GM12891 (cell line): ENCODE data around the gene AGRN.

Experiments
- POLR2A ChIP-seq: IDR thresholded peaks from 2 replicates; pipeline ENCODE4 v1.6.1; 2011; ENCODE audit warnings: low read depth, low read length, control low read depth
- SPI1 ChIP-seq: IDR thresholded peaks from 2 replicates; pipeline ENCODE4 v1.6.1; 2011; ENCODE audit warnings: low read depth, low read length, control low read depth

DNA sequence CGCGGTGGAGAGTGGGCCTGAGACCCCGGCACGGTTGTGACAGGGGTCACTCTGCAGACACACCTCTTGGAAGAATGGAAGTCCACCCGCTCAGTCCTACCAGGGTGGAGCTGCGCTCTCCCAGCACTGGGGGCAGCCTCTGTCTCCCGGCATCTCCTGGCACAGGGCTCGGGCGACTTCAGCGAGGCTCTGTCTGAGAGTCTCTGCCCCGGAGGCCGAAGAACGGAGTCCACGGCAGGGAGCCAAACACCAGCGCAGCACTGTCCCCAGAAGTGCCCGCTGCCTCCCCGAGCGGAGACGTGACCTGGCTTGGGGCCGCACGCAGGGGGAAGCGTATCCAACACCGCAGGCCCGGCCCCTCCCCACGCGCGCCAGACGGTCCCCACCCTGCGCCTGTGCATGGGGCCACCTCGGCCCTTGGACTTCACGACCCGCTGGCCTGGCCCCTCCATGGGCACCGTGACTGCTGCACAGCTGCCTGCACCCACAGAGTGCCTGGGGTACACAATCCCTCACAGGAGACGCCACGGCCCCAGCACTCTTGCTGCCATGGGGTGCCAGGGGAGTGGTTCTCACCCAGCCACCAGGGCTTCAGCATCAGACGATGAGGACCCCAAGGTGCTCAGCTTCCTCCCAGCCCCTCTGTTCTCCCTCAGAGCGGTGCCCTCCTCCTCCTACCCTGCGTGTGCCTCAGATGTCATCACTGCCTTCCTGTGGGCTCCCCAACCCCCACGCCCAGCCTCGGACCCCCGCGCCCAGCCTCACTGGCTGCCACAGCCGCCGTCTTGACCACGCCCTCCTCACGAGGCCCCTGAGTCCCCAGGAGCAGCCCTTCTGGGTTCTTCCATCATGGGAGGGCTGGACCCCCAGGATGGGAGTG, 69.1 kb downstream of the AGRN start:
- no peak for TF ChIP-seq POLR2A
- TF ChIP-seq SPI1: no peak
